Measurements from ENCODE around the gene GPC6.

DNA sequence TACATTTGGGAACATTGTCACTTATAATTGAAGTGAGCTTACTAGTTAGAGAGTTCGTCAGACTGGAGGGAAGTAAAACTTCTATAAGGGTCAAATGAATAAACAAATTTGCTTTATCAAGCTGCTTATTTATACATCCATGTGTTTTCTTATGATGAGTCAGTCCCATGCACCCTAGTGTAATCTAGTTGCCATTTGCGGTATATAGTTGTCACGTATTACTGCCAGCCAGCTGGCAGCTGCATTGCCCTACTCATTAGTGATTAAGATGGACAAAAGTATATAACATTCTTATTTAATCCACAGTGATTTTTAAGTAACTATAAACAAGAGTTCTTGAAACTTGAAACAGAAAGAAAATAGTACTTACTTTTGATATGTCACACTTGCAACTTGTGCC, 182.4 kb downstream of the GPC6 start:
- TF ChIP-seq EZH2 (IDR thresholded peaks at IDR 0.05; ENCODE audit: insufficient read depth, low read length) = no peak
- TF ChIP-seq, protein P1, sequence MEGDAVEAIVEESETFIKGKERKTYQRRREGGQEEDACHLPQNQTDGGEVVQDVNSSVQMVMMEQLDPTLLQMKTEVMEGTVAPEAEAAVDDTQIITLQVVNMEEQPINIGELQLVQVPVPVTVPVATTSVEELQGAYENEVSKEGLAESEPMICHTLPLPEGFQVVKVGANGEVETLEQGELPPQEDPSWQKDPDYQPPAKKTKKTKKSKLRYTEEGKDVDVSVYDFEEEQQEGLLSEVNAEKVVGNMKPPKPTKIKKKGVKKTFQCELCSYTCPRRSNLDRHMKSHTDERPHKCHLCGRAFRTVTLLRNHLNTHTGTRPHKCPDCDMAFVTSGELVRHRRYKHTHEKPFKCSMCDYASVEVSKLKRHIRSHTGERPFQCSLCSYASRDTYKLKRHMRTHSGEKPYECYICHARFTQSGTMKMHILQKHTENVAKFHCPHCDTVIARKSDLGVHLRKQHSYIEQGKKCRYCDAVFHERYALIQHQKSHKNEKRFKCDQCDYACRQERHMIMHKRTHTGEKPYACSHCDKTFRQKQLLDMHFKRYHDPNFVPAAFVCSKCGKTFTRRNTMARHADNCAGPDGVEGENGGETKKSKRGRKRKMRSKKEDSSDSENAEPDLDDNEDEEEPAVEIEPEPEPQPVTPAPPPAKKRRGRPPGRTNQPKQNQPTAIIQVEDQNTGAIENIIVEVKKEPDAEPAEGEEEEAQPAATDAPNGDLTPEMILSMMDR (IDR thresholded peaks at IDR 0.05; ENCODE audit: insufficient read depth, low read depth, low read length) = no peak

Data from astrocyte (in vitro differentiated cells and primary cell).